Measurements from ENCODE around the gene WDR59. TPM values are rescaled to one million over a fixed set of nuclear protein-coding genes. Genes with fewer than 3 reads are reported as not detected.

The WDR59 gene
- total RNA-seq, 4 donors from 2014 or later = 26.0 to 59.4 (median 48.4) TPM

DNA sequence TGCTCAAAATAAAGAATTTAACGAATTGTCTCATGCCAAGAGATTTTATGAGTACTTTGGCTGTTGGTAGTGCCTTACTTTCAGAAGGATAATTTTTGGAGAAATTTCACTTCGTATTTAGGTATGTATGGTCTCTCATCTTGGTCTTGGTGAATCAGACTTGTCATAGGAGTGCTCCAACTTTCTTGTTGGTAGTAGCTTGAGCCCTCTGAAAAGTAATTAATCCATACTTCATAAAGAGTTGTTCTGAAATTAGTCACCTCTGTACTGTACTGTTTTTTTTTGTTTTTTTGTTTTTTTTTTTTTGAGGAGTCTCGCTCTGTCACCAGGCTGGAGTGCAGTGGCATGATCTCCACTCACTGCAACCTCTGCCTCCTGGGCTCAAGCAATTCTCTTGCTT is 25.5 kb upstream of the WDR59 start:
- no peak for DNase-seq (ENCODE audit: low spot score in 2 of 2)
- intact Hi-C loops (cut with DNase I; ENCODE audit: low total_unique reads) = no loop called here
- WGBS, 2 donors = 33 to 68% methylated on average over 3 of the region's 3 CpGs
- TF ChIP-seq POLR2A (IDR thresholded peaks at IDR 0.05) = no peak
- H3K4me3 ChIP-seq (ENCODE audit: low read depth, poor library complexity, severe bottlenecking) = no peak overlapping the region

DNA sequence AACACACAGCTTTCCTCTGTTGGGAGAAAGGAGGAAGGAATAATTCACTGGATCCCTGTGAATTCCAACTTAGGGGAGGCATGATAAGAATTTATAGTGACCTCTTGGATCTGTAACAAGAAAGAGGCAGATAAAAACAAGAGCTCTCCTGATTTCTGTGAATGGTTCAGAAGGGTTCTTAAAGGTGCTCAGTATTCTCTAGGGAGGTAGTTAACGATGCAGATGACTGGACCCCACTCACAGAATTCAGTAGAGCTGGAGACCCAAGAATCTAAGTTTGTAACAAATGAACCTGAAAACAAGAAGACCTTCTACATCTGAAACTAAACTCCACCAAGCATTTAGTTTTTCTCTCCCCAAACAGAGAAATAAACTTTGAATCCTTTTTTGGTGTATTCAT is 22.5 kb upstream of the WDR59 start:
- TF ChIP-seq, protein P1, sequence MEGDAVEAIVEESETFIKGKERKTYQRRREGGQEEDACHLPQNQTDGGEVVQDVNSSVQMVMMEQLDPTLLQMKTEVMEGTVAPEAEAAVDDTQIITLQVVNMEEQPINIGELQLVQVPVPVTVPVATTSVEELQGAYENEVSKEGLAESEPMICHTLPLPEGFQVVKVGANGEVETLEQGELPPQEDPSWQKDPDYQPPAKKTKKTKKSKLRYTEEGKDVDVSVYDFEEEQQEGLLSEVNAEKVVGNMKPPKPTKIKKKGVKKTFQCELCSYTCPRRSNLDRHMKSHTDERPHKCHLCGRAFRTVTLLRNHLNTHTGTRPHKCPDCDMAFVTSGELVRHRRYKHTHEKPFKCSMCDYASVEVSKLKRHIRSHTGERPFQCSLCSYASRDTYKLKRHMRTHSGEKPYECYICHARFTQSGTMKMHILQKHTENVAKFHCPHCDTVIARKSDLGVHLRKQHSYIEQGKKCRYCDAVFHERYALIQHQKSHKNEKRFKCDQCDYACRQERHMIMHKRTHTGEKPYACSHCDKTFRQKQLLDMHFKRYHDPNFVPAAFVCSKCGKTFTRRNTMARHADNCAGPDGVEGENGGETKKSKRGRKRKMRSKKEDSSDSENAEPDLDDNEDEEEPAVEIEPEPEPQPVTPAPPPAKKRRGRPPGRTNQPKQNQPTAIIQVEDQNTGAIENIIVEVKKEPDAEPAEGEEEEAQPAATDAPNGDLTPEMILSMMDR (IDR thresholded peaks at IDR 0.05) = no peak
- TF ChIP-seq POLR2A (IDR thresholded peaks at IDR 0.05) = no peak
- 85 to 98% methylated on average over 1 of the region's 1 CpG for WGBS, 2 donors
- no peak overlapping the region for H3K4me3 ChIP-seq (ENCODE audit: low read depth, poor library complexity, severe bottlenecking)
- intact Hi-C loops (cut with DNase I; ENCODE audit: low total_unique reads) = no loop called here
- no peak for DNase-seq (ENCODE audit: low spot score in 2 of 2)

DNA sequence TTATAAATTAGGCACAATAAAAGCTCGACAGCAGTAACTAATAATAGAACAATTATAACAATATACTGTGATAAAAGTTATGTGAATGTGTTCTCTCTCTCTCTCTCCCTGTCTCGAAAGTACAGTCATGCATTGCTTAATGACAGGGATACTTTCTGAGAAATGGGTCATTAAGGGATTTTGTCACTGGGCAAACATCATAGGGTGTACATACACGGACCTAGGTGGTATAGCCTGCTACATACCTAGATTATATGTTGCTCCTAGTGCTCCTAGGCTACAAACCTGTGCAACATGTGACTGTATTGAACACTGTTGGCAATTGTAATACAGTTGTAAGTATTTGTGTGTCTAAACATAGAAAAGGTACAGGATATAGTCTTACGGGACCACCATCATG is 20.8 kb upstream of the WDR59 start:
- no peak for DNase-seq (ENCODE audit: low spot score in 2 of 2)
- TF ChIP-seq, protein P1 (IDR thresholded peaks at IDR 0.05) = no peak
- TF ChIP-seq POLR2A (IDR thresholded peaks at IDR 0.05) = no peak
- H3K4me3 ChIP-seq (ENCODE audit: low read depth, poor library complexity, severe bottlenecking) = no peak overlapping the region
- intact Hi-C loops (cut with DNase I; ENCODE audit: low total_unique reads) = no loop called here
- 89 to 94% methylated on average over 4 of the region's 4 CpGs for WGBS, 2 donors

DNA sequence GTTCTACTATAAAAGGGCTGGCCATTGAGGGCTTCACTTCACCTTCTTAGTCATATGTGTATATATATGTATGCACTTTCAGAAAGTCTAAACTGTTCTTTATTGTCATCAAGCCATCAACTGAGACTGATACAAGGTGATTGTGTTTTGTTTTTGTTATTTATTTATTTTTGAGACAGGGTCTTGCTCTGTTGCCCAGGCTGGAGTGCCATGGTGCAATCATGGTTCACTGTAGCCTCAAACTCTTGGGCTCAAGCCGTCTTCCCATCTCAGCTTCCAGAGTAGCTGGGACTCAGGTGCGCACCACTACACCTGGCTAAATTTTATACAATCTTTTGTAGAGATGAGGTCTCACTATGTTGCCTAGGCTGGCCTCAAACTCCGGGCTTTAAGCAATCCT is 19.5 kb upstream of the WDR59 start:
- no peak for TF ChIP-seq POLR2A (IDR thresholded peaks at IDR 0.05)
- TF ChIP-seq, protein P1 (IDR thresholded peaks at IDR 0.05) = no peak
- 98 to 100% methylated on average over 3 of the region's 3 CpGs for WGBS, 2 donors
- no peak for DNase-seq (ENCODE audit: low spot score in 2 of 2)
- intact Hi-C loops (cut with DNase I; ENCODE audit: low total_unique reads) = no loop called here
- no peak overlapping the region for H3K4me3 ChIP-seq (ENCODE audit: low read depth, poor library complexity, severe bottlenecking)

DNA sequence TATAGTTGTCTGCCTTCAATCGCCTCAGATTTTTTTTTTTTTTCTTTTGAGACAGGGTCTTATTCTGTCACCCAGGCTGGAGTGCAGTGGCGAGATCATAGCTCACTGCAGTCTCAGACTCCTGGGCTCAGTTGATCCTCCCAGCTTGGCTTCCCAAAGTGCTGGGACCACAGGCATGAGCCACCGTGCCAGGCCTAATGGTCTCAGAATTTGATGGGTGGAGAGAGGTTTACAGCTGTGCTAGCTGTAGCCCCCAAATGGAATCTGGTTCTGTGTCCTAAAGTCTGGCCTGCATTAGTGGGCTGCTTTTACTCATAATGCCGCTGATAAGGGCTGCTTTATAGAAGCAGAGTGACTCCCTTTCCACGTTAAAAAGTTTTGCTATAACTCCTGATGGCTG is 19.0 kb upstream of the WDR59 start:
- no peak overlapping the region for H3K4me3 ChIP-seq (ENCODE audit: low read depth, poor library complexity, severe bottlenecking)
- WGBS, 2 donors = 86 to 88% methylated on average over 5 of the region's 5 CpGs
- intact Hi-C loops (cut with DNase I; ENCODE audit: low total_unique reads) = no loop called here
- peak in 1 of 2 donors; percentile 67 for DNase-seq (ENCODE audit: low spot score in 2 of 2)
- TF ChIP-seq POLR2A (IDR thresholded peaks at IDR 0.05) = no peak
- TF ChIP-seq, protein P1 (IDR thresholded peaks at IDR 0.05) = no peak

DNA sequence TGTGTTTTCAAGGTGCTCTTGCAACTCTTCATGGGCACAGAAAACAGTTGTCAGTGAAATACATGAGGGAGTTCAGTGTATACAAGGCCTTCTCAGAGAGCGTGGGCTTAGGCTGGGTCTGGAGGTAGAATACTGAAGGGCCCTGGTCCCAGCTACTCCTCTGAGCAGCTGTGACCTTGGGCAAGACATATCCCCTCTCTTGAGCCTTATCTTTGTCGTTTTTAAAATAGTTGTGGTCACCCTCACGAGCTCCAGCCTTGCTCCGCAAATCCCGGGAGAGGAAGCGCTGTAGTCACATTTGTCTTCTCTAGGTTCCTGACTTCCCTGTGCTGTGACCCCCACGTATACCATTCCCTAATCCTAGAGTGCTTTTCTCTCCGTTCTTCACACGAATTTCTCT is 17.6 kb upstream of the WDR59 start:
- DNase-seq (ENCODE audit: low spot score in 2 of 2) = peak in 1 of 2 donors; percentile 48
- WGBS, 2 donors = 76 to 77% methylated on average over 9 of the region's 9 CpGs
- TF ChIP-seq POLR2A (IDR thresholded peaks at IDR 0.05) = no peak
- TF ChIP-seq, protein P1 (IDR thresholded peaks at IDR 0.05) = no peak
- intact Hi-C loops (cut with DNase I; ENCODE audit: low total_unique reads) = no loop called here
- no peak overlapping the region for H3K4me3 ChIP-seq (ENCODE audit: low read depth, poor library complexity, severe bottlenecking)
